SU-DHL-6 (cell line): Measurements from ENCODE around the gene KCNN1.

Experiments
- CTCF ChIP-seq: fragments of 200-600 bp; sonication (generic); IDR thresholded peaks from one replicate; pipeline ENCODE4 v1.5.1; 2017; ENCODE audit warnings: antibody characterized with exemption, mild to moderate bottlenecking, low read length, moderate library complexity; ENCODE audit not compliant: insufficient read depth, poor library complexity, severe bottlenecking
- EZH2phosphoT487 ChIP-seq: fragments of 200-600 bp; sonication (generic), shearing (Covaris generic); conservative IDR thresholded peaks from 2 replicates; pipeline ENCODE4 v1.6.1; 2018; ENCODE audit warnings: mild to moderate bottlenecking, antibody characterized with exemption, low read length, moderate library complexity, mixed read lengths

GRCh38 chr19:17969096-17969792, 2.3 kb downstream of the KCNN1 start:
- no peak for TF ChIP-seq CTCF
- no peak for TF ChIP-seq EZH2phosphoT487
